Dermis blood vessel endothelial cell (primary cell): ENCODE measurements around the gene BTAF1. TPM values are rescaled to one million over a fixed set of nuclear protein-coding genes. Genes with fewer than 3 reads are reported as not detected.
"Not testable (repeated sequence)": the region's sequence is repeated elsewhere in the genome, so short reads cannot be mapped to it uniquely, and the experiment has no call there.

ENCODE experiments used
- DNase-seq: peaks from one replicate; pipeline ENCODE4 v3.0.0; 2010
- total RNA-seq: library from RNA; depleted of rRNA; stranded (reverse); fragments of >200 nt; gene quantifications from 2 replicates; pipeline ENCODE4 v1.2.3, GENCODE V29; 2014

BTAF1 gene
- total RNA-seq, 1 donor from 2014 or later, result 43.9 TPM

DNA sequence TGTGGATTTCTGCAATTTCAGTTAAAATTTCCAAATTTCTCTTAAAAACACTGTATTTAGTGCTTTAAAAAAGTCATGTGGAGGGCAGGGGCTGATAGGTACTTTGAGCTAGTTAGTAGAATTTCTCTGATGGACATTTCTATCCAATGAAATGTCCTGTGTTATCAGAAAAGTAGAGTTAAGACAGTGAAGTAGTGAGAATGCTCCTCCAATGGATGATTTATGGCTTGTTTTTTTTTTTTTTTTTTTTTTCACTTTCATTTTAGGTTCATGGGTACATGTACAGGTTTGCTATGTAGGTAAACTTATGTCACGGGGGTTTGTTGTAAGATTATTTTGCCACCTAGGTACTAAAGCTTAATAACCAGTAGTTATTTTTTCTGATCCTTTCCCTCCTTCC is 55.0 kb downstream of the BTAF1 start:
- no peak for DNase-seq

DNA sequence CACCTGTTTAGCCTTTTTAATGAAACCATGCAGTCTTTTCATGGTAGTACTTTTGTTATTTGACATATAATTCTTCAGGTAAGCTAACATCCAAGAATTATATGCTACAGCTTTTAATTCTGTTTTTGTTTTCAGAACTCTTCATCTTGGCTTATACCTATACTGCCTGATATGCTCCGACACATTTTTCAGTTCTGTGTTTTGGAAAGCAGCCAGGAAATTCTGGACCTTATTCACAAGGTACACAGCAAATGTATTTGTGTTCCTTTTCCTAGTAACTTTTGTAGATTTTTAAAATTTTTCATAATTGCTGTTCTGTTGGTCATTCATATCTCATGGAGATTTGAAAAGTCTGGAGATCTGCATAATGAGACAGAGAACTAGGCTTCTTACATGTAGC is 56.7 kb downstream of the BTAF1 start:
- DNase-seq, result peak; percentile 36

DNA sequence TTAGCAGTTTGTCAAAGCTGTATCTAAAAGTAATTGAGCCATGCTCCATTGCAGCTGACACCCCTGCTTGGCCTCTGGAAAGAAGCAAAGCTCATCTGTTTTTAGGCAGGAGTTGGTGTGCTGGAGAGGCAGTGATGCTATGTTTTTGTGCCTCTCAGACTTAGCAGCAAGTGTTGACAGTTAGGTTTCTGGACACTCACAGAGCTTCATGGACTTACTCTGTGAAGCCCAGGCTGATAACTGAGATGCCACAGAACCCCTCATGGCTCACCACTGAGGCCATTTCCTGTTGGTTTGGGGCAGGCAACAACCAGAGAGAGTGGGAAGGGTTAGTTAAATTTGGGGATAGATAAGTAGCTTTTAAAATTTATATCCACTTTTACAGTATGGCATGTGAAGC is 59.8 kb downstream of the BTAF1 start:
- DNase-seq, result no peak

DNA sequence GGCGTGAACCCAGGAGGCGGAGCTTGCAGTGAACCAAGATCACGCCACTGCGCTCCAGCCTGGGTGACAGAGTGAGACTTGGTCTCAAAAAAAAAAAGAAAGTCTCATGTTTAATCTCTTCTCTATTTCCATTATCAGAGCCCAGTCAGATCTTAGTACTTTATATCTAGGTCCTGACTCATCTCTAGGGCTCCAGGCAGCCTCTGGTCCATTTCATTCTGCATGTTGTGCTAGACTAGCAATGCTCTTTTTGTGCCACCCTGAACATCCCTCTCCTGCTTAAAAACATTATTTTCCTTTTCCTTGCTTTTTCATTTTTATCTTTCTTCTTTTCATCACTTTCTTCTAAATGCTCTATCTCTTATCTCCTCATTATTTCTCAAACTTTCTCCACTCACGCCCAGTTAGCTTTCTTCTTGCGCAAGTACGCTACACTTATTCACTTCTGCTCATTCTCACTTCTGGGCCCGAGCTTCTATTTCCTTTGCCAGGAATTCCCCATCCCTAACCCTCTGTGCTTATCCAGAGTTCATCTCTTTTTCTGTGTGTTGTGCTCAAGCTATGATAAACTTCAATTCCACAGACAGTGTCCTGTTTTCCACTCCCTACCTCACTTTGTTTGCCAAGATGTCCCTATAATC is 63.9 kb downstream of the BTAF1 start:
- no peak for DNase-seq

DNA sequence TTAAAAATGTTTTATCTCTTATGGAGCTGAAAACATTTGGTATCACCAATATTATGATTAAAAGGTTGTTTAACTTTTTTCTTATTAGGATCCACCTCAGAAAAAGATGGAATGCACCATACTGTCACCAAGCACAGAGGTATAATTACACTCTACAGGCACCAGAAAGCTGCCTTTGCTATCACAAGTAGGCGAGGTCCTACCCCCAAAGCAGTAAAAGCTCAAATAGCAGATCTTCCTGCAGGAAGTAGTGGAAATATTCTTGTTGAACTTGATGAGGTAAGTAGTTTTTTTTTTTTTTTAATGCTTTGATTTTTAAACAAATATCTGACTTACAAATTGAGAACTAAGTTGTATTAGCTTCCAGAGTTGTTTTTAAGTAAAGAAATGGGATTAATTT is 68.5 kb downstream of the BTAF1 start:
- DNase-seq, result no peak

DNA sequence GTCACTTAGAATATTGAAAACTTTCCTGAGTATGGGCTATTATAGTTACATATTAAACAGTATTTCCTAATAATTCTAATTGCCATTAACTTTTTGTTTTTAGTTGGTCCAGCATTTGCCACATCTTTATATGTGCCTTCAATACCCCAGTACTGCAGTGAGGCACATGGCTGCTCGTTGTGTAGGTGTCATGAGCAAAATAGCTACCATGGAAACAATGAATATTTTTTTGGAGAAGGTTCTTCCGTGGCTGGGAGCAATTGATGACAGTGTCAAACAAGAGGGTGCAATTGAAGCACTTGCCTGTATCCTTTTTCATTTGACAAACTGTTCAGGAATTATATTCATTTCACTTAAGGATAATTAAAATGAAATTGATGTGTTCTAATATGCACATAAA is 72.7 kb downstream of the BTAF1 start:
- no peak for DNase-seq

DNA sequence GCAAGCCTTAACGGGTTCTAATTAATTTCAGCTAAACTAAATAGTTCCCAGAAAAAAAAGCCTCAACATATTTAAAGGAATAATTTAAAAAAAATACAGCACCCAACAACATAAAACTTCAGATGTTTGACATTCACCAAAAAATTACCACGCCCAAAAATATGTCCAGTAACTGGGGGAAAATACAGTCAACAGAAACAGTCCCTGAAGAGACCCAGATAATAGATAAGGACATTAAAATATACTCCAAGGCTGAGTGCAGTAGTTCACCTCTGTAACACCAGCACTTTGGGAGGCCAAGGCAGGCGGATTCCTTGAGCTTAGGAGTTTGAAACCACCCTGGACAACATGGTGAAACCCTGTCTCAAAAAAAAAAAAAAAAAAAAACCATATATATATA is 78.0 kb downstream of the BTAF1 start:
- no peak for DNase-seq

DNA sequence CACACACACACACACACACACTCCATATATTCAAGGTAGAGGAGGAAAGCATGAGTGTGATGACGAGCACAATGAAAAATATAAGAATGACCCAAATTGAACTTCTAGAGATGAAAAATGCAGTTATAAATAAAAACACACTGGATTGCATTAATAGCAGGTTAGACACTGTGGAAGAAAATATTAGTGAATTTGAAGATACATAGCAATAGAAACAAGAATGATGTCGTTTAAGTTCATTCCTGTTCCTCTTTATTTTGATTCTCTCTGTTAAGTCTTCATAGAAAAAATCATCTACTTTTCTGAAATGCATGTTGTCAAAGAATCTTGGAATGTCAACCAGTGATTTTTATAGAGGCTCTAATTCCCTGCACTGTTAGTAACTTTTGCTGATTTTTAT is 78.4 kb downstream of the BTAF1 start:
- DNase-seq, result no peak

DNA sequence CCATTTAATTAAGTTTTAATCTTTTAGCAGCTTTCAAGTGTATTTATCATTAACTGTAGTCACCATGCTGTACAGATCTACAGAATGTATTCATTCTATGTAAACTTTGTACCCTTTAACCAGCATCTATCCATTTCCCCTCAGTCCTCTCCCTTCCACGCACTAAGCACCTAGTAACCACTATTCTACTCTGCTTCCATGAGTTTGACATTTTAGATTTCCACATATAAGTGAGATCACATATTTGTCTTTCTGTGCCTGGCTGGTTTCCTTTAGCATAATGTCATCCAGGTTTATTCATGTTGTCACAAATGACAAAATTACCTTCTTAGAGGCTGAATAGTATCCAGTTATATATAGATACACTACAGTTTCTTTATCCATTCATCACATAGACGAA is 79.7 kb downstream of the BTAF1 start:
- DNase-seq, result no peak

DNA sequence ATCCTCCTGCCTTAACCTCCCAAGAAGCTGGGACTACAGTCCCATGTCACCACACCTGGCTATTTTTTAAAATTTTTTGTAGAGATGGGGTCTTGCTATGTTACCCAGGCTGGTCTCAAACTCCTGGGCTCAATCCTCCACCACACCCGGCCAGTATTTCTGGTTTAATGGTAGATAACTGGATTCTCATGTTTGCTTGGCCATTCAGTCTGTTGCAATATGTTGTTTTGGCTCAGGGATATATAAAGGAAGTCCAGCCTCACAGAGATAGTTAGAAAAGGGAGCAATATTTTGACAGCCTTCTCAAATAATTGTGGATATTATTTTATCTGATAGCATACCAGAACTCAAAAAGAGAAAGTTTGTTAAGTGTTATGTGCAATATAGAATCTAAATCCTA is 82.4 kb downstream of the BTAF1 start:
- no peak for DNase-seq

DNA sequence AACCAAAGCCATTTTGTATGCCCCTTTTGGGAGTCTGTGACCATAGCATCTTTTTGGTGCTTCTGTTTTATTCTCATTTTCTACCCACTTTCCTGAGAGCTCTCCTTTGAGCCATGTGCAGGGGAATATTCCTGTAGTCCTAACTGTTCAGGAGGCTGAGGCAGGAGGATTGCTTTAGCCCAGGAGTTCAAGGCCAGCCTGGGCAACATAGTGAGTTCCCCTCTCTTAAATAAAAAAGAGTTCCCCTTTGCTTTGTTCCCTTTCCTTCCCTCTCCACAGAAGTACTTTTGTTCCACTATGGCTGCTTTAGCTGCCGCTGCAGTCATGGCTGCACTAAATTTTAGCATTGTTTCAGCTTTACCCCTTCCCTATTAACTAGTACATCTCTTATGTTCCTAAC is 85.9 kb downstream of the BTAF1 start:
- DNase-seq, result no peak

DNA sequence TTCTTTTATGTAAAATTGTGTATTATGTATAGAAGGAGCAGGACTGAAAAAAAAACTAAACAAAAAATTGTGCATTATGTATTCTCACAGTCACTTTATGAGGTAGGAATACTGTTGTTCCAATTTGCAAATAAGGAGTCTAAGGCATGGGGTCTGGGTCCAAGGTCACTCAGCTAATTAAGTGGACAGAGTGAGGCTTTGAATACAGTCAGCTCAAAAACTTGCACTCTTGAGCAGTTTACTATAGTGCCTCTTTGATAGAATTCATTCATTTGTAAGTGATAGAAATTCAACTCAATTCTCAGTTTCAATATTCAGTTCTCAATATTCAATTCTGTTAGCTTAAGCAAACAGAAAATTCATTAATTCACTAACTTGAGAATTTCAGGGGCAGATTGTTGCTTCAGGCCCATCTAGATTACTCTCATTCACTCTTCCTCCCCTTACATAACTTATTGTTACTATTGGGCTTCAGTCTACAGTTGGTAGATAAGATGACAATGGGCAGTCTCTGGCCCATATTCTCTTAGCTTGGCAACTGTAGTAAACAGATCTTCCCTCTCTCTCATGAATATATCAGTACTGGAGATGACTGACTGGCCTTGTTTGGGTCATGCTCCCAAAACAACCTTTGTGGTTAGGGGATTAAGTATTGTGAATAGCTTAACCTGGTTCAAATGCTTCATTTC is 86.6 kb downstream of the BTAF1 start:
- no peak for DNase-seq

DNA sequence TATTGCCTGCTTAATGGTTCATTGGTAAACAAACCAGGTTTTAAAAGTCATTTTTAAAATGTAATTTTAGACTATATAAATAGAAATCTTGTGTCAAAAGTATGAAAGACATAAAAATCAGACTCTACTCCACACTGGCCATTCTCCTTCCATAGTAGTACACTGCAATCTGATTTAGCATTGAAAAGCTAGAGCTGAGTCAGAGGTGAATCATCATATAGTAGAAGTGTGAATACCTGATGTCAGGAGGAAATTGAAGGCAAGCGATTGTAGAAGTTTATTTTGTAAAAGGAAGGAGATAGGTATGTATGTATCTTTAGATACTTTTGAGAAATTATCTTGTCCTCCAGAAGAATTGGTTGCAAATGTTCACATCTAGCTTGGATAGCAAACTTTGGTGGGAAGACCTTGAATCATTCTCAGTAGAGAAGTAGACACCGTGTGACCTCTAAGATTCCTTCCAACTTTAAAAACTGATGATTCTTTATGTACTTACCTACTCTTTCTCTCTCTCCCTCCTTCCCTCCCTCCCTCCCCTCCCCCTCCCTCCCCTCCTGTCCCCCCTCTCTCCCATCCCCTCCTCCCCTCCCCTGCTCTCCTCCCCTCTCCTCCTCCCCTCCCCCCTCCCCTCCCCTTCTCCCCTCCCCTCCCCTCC is 88.1 kb downstream of the BTAF1 start:
- peak; percentile 72 for DNase-seq

DNA sequence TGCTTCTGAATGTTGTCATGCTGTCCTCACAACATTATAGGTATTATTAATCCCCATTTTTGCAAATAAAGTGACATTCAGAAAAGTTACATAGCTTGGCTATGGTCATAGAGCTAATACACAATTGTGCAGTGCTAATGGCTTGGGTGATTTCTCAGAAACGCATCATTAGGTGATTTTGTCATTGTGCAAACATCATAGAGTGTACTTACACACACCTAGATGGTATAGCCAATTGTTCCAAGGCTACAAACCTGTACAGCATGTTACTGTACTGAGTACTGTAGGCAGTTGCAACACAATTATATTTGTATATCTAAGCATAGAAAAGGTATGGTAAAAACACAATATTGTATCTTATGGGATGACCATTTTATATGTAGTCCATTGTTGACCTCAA is 91.0 kb downstream of the BTAF1 start:
- no peak for DNase-seq

DNA sequence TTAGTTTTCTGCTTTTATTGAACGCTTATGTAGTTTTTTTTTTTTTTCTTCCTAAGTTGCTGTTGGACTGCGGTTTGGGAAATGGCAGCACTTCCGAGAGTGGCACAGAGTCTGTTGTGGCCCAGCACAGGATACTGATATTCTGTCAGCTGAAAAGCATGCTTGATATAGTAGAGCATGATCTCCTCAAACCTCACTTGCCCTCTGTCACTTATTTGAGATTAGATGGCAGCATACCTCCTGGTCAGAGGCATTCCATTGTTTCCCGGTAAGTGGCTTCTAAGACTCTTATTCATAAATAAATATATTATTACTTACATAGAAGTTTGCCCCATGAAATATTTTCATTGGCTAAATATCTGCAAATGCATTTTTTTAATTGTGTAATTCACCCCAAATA is 101.1 kb downstream of the BTAF1 start:
- no peak for DNase-seq

DNA sequence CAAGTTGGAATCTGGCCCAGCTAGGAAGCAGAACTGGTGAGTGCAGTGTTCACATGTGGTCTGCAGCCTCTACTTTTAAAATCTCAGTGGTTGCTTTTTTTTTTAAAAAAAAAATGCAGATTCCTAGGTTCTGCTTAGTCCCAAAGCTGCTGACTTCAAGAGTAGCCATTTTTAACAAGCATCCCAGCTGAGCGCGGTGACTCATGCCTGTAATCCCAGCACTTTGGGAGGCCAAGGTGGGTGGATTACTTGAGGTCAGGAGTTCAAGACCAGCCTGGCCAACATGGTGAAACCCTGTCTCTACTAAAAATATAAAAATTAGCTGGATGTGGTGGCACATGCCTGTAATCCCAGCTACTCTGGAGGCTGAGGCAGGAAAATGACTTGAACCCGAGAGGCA is 101.8 kb downstream of the BTAF1 start:
- DNase-seq, result not testable (repeated sequence)

DNA sequence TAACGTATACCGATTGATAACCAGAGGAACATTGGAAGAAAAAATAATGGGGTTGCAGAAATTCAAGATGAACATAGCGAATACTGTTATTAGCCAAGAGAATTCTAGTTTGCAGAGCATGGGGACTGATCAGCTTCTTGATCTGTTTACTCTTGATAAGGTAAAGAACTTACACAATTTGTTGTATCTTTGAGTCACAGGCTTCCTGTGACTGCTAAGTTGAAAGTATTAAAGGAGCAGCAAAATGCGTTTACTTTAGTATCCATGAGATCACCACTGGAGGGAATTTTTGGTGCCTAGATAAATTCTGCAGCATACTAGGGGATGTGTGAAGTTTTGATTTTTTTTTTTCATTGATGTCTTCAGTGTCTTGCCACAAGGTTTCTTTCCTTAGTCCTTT is 103.6 kb downstream of the BTAF1 start:
- DNase-seq, result peak; percentile 27

DNA sequence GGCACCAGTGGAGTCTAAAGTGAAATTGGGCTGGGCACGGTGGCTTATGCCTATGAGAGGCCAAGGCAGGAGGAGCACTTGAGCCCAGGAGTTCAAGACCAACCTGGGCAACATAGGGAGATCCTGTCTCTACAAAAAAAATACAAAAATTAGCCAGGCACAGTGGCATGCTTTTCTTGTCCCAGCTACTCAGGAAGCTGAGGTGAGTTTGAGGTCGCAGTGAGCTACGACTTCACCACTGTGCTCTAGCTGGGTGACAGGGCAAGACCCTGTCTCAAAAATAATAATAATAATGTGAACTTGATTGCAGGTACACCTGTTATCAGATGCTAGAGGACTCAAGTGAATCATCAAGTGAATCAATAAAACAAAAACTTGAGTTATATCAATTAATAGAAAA is 108.0 kb downstream of the BTAF1 start:
- no peak for DNase-seq

DNA sequence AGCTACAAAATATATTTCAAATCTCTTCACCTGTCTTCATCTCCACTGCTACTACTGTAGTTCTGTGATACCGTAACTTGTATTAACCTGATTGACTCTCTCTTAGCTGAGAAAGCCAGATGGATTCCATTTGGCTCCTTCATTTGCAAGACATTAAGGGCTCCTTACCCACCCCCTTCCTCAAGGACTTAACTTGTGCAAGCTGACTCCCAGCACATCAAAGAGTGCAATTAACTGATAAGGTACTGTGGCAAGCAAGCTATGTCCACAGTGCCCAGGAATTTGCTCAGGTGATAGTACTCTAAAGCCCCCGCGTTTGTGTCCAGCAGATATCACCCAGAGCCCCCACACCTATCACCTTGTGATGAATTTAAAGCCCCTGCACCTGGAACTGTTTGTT is 109.5 kb downstream of the BTAF1 start:
- DNase-seq, result not testable (repeated sequence)

DNA sequence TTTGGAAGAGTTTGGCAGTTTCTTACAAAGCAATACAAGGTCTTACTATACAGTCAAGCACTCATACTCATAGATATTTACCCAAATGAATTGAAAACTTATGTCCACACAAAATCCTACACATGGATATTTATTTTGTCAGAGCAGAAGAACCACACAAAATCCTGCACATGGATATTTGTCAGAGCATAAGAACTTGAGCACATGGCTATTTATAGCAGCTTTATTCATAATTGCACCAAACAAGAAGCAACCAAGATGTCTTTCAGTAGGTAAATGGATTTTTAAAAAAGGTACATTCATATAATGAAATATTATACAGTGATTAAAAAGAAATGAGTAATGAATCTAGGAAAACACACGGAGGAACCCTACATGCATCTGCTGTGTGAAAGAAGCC is 115.4 kb downstream of the BTAF1 start:
- no peak for DNase-seq

DNA sequence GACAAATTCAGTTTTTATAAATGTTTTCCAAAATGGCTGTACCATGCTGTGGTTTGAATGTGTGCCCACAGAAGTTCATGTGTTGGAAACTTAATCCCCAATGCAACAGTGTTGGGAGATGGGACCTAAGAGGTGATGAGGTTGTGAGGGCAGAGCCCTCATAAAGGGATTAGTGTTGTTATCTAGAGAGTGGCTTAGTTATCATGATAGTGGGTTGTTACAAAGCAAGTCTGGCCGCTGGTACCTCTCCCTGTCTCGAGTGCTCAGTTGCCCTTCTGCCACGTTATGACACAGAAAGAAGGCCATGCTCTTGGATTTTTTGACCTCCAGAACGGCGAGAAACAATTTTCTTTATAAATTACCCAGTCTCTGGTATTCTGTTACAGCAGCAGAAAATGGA is 119.0 kb downstream of the BTAF1 start:
- DNase-seq, result no peak

DNA sequence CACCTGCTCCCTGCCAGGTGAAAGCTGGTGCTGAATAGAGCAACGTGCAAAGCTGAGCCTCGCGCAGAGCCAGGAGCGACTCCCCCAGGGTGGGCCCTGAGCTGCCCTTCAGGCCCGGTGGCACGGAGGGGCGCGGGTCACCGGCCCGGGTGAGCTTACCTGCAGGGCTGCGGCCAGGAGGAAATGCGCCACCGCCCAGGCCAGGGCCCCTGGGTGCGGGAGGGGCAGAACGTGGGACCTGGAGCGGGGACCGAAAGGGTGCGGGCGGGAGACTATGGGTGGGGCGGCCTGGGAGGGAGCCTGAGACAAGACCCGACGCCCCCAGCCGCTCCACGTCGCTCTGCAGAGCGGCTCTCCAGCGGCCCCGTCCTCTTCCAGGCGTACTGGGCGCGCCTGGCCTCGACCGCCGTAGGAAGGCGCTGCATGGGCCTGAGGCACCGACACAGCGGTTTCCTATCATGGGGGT is 122.1 kb downstream of the BTAF1 start:
- DNase-seq, result no peak

DNA sequence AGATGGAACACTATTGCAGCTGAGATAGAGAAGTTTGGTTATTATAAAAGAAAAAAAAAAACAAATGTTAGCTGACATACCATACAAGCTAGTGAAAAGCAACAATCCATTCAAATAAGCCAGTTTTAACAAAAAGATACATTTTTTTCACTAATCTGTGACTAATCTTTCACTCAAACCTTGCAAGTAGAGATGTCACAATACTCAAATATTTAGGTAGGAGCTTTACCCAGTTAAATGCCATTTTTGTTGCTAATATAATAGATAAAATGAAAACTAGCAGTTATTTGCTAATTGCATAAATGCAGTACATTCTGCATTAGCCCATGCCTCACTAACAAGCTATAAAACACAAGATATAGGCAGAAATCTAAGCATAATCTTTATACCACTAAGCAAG is 123.6 kb downstream of the BTAF1 start:
- DNase-seq, result no peak

DNA sequence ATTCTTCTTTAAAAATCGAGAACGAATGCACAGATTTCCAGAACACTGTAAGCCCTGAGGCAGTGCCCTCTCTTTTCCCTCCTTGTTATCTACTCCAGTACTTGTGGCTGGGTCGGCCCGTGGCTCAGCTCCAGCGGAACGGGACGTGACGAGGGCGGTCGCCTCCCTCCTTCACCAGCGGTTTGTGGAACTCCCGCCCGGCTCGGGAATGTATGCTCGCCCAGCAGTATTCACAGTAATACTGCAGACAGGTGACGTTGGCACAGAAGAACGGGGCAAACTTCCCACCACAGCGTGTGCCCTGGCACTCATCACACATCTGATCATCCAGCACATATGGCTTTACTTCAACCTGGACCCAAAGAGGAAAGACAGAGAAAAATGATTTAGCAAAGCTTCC is 128.5 kb downstream of the BTAF1 start:
- DNase-seq, result no peak
